NB4 (cell line): Measurements from ENCODE around the gene CDK4.

ENCODE experiments used
- CTCF ChIP-seq: IDR thresholded peaks from one replicate; pipeline ENCODE4 v1.5.1; 2012; ENCODE audit warnings: low read depth, low read length
- MYC ChIP-seq: IDR thresholded peaks from 2 replicates; pipeline ENCODE4 v1.6.1; 2011; ENCODE audit warnings: low read depth, low read length

- no peak for TF ChIP-seq CTCF
- no peak for TF ChIP-seq MYC
These were observed 6.6 kb upstream of the CDK4 start for GRCh38 chr12:57758552-57759359.
